ENCODE measurements around the gene TRMU. TPM values are rescaled to one million over a fixed set of nuclear protein-coding genes. Genes with fewer than 3 reads are reported as not detected.

Gene TRMU
- total RNA-seq, 4 donors from 2014 or later = 35.2 to 101 (median 83.3) TPM

DNA sequence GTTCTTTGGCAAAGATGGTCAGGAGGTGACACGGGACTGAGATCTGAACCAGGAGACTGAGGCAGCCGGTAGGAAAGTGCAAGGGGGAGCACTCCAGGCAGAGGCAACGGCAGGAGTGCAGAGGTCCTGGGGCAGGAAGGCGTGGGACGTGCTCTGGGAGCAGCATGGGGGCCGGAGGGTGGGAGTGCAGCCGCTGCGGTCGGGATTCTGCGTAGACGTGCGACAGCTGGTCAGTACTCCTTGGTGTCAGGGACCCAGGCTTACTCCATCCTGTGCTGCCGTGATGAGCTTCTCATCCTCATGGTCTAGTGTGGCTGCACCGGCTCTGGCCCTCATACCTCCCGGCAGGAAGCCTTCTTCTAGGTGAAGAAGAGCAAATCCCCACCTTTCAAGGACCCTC, 16.9 kb upstream of the TRMU start:
- no peaks in the 10 kb centered on the region for H3K36me3 ChIP-seq
- DNase-seq = peak in 1 of 3 donors; percentile 33
- no peak overlapping the region for H3K4me3 ChIP-seq
- H3K27ac ChIP-seq = no peak overlapping the region
- no peaks in the 10 kb centered on the region for H3K9me3 ChIP-seq
- H3K27me3 ChIP-seq = no peaks in the 10 kb centered on the region
- no peak for TF ChIP-seq POLR2A (IDR thresholded peaks at IDR 0.05)
- TF ChIP-seq, protein P1, sequence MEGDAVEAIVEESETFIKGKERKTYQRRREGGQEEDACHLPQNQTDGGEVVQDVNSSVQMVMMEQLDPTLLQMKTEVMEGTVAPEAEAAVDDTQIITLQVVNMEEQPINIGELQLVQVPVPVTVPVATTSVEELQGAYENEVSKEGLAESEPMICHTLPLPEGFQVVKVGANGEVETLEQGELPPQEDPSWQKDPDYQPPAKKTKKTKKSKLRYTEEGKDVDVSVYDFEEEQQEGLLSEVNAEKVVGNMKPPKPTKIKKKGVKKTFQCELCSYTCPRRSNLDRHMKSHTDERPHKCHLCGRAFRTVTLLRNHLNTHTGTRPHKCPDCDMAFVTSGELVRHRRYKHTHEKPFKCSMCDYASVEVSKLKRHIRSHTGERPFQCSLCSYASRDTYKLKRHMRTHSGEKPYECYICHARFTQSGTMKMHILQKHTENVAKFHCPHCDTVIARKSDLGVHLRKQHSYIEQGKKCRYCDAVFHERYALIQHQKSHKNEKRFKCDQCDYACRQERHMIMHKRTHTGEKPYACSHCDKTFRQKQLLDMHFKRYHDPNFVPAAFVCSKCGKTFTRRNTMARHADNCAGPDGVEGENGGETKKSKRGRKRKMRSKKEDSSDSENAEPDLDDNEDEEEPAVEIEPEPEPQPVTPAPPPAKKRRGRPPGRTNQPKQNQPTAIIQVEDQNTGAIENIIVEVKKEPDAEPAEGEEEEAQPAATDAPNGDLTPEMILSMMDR (IDR thresholded peaks at IDR 0.05) = no peak
- H3K4me1 ChIP-seq = no peaks in the 10 kb centered on the region

DNA sequence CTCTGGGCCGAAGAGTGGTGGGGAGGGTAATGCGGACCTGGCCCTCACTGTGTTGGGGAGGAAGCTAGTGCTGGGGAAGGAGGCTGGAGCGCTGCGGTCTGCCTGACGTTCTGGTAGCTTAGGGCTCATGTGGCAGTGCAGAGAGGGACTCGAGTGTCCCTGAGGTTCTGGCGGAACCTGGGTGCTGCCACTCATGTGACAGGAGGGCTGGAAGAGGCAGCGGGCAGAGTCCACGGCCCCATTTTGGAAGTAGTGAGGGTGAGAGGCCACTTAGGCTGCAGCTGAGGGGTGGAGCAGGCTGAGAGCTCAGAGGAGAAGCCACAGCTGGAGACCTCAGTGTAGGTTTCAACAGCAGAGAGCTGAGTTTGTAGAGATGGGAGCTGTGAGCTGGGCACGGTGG, 16.2 kb upstream of the TRMU start:
- H3K4me1 ChIP-seq = no peaks in the 10 kb centered on the region
- no peaks in the 10 kb centered on the region for H3K27me3 ChIP-seq
- peak in 1 of 3 donors; percentile 15 for DNase-seq
- no peak overlapping the region for H3K27ac ChIP-seq
- H3K9me3 ChIP-seq = no peaks in the 10 kb centered on the region
- H3K4me3 ChIP-seq = no peak overlapping the region
- no peak for TF ChIP-seq POLR2A (IDR thresholded peaks at IDR 0.05)
- TF ChIP-seq, protein P1 (IDR thresholded peaks at IDR 0.05) = no peak
- no peaks in the 10 kb centered on the region for H3K36me3 ChIP-seq

DNA sequence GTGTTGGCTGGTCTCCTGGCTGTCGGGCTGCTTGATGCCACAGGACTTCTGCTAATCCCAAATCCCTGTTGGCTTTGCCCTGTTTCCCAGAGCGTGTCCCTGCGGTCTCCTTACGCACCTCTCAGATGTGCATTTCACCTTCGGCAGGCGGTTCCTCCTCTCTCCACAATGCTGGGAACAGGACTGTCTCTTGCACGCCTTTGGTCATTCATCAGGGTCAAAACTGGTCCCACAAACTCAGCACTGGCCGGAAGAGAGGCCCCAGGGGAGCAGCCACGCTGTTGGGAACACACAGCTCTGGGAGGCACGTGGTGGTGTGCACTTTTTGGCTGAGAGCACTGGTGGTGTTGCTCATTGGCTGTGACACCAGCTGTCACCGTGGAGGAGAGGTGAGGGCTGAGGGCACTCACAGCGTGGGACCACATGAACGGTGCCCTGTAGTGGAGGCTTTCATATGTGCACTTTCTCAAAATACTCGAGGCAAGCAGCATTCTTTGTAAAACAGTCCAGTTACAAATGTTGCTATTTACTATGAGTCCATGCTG, 15.3 kb upstream of the TRMU start:
- no peak overlapping the region for H3K27ac ChIP-seq
- TF ChIP-seq POLR2A (IDR thresholded peaks at IDR 0.05) = no peak
- TF ChIP-seq, protein P1 (IDR thresholded peaks at IDR 0.05) = no peak
- DNase-seq = peak in 1 of 3 donors; percentile 14
- no peak overlapping the region for H3K4me3 ChIP-seq
- no peaks in the 10 kb centered on the region for H3K4me1 ChIP-seq
- no peaks in the 10 kb centered on the region for H3K27me3 ChIP-seq
- H3K9me3 ChIP-seq = no peaks in the 10 kb centered on the region
- H3K36me3 ChIP-seq = no peaks in the 10 kb centered on the region

DNA sequence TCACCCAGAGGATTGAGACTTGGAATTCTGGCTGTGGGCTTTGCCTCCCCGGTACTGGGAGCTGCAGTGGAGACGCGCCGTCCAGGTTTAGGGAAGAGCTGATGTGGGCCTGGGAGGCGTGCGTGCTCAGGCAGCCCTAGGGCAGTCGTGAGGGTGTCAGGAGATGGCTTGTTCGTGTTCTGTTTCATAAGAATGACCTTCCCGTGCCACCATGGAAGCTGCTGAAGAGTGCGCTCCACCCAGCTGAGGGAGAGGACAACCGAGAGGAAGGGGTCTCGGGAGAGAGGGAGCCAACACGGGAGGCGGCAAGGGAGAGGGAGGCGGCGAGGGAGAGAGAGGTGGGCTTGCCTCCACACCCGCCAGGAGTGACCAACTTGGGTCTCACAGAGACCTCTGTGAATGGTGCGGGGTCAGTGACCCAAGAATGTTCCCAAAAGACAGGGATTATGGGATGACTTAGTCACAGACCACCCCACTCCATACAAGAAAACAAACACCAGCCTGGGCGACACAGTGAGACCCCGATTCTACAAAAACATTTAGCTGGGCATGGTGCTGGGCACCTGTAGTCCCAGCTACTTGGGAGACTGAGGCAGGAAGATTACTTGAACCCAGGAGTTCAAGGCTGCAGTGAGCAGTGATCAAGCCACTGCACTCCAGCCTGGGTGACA, 14.7 kb upstream of the TRMU start:
- Histone ChIP-seq H3K36me3 (no peaks in the 10 kb centered on the region), H3K4me3 (no peak overlapping the region), H3K27me3 (no peaks in the 10 kb centered on the region), H3K27ac (no peak overlapping the region), H3K4me1 (no peaks in the 10 kb centered on the region), H3K9me3 (no peaks in the 10 kb centered on the region)
- no peak for TF ChIP-seq POLR2A (IDR thresholded peaks at IDR 0.05)
- TF ChIP-seq, protein P1 (IDR thresholded peaks at IDR 0.05) = no peak
- DNase-seq = peak in 1 of 3 donors; percentile 23

DNA sequence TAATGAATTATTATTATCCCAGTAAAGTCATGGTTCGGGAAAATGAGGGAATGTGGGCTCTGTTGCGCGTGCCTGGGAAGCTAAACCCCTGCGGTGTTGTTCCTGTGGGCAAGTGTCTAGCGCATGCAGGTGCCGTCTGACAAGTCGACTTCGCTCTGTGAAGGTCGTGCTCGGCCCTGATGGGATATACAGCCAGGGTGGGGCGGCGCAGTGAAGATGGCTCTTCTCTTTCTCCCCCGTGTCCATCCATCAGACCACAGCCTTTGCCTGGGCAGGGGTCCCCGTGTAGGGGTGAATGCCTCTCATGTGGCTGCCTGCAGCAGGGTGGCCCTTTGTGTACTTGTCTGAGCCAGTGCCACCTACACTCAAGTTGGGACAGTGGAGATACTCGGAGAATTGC, 12.8 kb upstream of the TRMU start:
- no peaks in the 10 kb centered on the region for H3K4me1 ChIP-seq
- H3K27me3 ChIP-seq = no peaks in the 10 kb centered on the region
- TF ChIP-seq, protein P1 (IDR thresholded peaks at IDR 0.05) = no peak
- TF ChIP-seq POLR2A (IDR thresholded peaks at IDR 0.05) = no peak
- no peak for DNase-seq
- H3K36me3 ChIP-seq = no peaks in the 10 kb centered on the region
- H3K27ac ChIP-seq = no peak overlapping the region
- no peak overlapping the region for H3K4me3 ChIP-seq
- H3K9me3 ChIP-seq = no peaks in the 10 kb centered on the region
